Measurements from ENCODE around the gene ATG9A. TPM values are rescaled to one million over a fixed set of nuclear protein-coding genes. Genes with fewer than 3 reads are reported as not detected.
A peak's percentile ranks its signal among the peaks of the same experiment; 100 is the strongest.

The ATG9A gene
- total RNA-seq, 1 donor from 2014 or later: 82.8 TPM

GRCh38 chr2:219243291-219243761 is 13.9 kb upstream of the ATG9A start:
- H3K4me1 Mint-ChIP-seq (ENCODE audit: low read depth): peaks cover 24% of the 10 kb centered on the region
- no peaks in the 10 kb centered on the region for H3K27me3 Mint-ChIP-seq (ENCODE audit: low read depth)
- DNase-seq (ENCODE audit: low spot score): no peak
- no peak overlapping the region for H3K27ac Mint-ChIP-seq (ENCODE audit: unreplicated experiment)
- H3K4me3 Mint-ChIP-seq (ENCODE audit: unreplicated experiment): no peak overlapping the region
- H3K9me3 Mint-ChIP-seq (ENCODE audit: low read depth): no peaks in the 10 kb centered on the region
- no peak for TF ChIP-seq CTCF (IDR thresholded peaks at IDR 0.05)
- no peaks in the 10 kb centered on the region for H3K36me3 Mint-ChIP-seq (ENCODE audit: low read depth)

DNA sequence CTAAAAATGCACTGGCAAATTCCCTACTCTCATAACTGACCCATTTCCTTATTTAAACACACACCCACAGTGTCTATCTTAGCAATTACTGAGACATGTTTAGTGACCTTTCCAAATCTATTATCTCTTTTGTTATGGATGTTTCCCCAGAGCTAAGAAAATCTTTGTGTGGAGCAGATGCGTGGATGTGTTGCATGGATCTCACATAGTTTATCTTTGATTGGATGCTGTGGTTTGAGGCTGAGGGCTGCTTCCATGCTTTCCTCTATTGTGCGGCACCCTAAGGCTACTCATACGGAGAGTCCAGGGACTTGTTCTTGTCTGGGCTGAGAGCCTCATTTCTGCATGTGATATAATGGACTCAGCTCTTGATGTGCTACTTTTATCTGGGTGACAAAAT is 4.9 kb upstream of the ATG9A start:
- Mint-ChIP-seq H3K36me3 (ENCODE audit: low read depth) (peaks cover 30% of the 10 kb centered on the region), H3K4me3 (ENCODE audit: unreplicated experiment) (no peak overlapping the region), H3K4me1 (ENCODE audit: low read depth) (peaks cover 13% of the 10 kb centered on the region), H3K9me3 (ENCODE audit: low read depth) (no peaks in the 10 kb centered on the region), H3K27me3 (ENCODE audit: low read depth) (no peaks in the 10 kb centered on the region), H3K27ac (ENCODE audit: unreplicated experiment) (no peak overlapping the region)
- DNase-seq (ENCODE audit: low spot score): no peak
- no peak for TF ChIP-seq CTCF (IDR thresholded peaks at IDR 0.05)

DNA sequence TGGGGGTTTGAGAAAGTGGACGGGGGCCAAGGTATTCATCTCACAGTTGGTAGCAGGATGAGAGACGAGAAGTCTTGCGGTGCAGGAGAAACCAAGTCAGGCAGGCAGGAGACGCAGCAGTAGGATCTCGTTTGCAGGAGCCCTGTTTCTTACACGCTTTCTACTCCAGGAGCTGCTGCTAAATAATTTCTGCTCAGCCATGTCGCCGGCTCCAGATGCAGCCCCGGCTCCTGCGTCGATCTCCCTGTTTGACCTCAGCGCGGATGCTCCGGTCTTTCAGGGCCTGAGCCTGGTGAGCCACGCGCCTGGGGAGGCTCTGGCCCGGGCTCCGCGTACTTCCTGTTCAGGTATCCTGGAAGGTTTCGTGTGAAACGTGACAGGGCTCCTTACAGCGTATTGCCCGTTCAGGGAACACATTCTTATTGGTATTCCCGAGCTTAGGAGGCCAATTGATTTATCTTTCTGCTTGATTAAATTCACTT is 664 bp upstream of the ATG9A start:
- Mint-ChIP-seq H3K4me3 (ENCODE audit: unreplicated experiment) (peak overlapping the region; percentile 92), H3K9me3 (ENCODE audit: low read depth) (no peaks in the 10 kb centered on the region), H3K36me3 (ENCODE audit: low read depth) (peaks cover 23% of the 10 kb centered on the region)

DNA sequence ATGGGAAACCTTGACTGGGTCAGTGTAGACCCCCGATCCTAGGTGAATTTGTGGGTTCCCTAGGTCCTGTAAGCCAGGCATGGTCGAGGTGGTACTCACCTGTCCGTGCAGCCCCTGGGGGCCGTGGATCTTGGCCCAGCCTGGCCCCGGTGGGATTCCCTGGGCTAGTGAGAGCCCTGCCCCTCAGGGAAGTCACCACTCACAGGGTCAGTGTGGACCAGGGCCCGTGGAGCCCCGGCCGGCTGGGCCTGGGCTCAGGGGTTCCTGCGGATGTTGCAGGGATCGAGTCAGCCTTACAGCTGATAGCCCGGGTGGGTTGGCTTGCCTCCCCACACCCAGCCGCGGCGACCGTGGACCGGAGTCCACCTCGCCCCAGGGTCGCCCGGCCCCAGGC is 528 bp downstream of the ATG9A start:
- H3K27me3 Mint-ChIP-seq (ENCODE audit: low read depth): no peaks in the 10 kb centered on the region
- H3K27ac Mint-ChIP-seq (ENCODE audit: unreplicated experiment): peak overlapping the region; percentile 54
- no peak for TF ChIP-seq CTCF (IDR thresholded peaks at IDR 0.05)
- H3K9me3 Mint-ChIP-seq (ENCODE audit: low read depth): no peaks in the 10 kb centered on the region
- peak overlapping the region; percentile 73 for H3K4me3 Mint-ChIP-seq (ENCODE audit: unreplicated experiment)
- H3K4me1 Mint-ChIP-seq (ENCODE audit: low read depth): peaks cover 35% of the 10 kb centered on the region
- H3K36me3 Mint-ChIP-seq (ENCODE audit: low read depth): peaks cover 20% of the 10 kb centered on the region
- no peak for DNase-seq (ENCODE audit: low spot score)

More for the DNA sequence above, 664 bp upstream of the ATG9A start:
- DNase-seq (ENCODE audit: low spot score): no peak
- TF ChIP-seq CTCF (IDR thresholded peaks at IDR 0.05): no peak
- Mint-ChIP-seq H3K4me1 (ENCODE audit: low read depth) (peaks cover 35% of the 10 kb centered on the region), H3K27ac (ENCODE audit: unreplicated experiment) (peak overlapping the region; percentile 97), H3K27me3 (ENCODE audit: low read depth) (no peaks in the 10 kb centered on the region)

- Mint-ChIP-seq H3K27ac (ENCODE audit: unreplicated experiment) (peak overlapping the region; percentile 54), H3K36me3 (ENCODE audit: low read depth) (peaks cover 18% of the 10 kb centered on the region), H3K4me3 (ENCODE audit: unreplicated experiment) (peak overlapping the region; percentile 73), H3K9me3 (ENCODE audit: low read depth) (no peaks in the 10 kb centered on the region), H3K4me1 (ENCODE audit: low read depth) (peaks cover 35% of the 10 kb centered on the region), H3K27me3 (ENCODE audit: low read depth) (no peaks in the 10 kb centered on the region)
- TF ChIP-seq CTCF (IDR thresholded peaks at IDR 0.05): no peak
- no peak for DNase-seq (ENCODE audit: low spot score)
Observed at GRCh38 chr2:219228041-219228910, 1.2 kb downstream of the ATG9A start.
